Endothelial cell of umbilical vein (primary cell): Measurements from ENCODE around the gene TXK. TPM values are rescaled to one million over a fixed set of nuclear protein-coding genes. Genes with fewer than 3 reads are reported as not detected.

Experiments used
- BruUV-seq: library from RNA; stranded (reverse); fragments of 400-500 nt; replicated peaks from 2 replicates; lab custom pipeline; 2021; lab: Mats Ljungman, UMichigan
- CTCF ChIA-PET: fragments of 300-600, 350-600 bp; sonication (Branson Sonifier 250); formaldehyde crosslinking; loops from one replicate; lab custom pipeline; 2021; ENCODE audit warnings: antibody characterized with exemption, inconsistent platforms; lab: Charles Lee
- POLR2A ChIA-PET: fragments of 300-600, 350-600 bp; sonication (Branson Sonifier 250); formaldehyde crosslinking; loops from one replicate; lab custom pipeline; 2021; ENCODE audit warnings: antibody characterized with exemption, inconsistent platforms; lab: Charles Lee
- DNase-seq: peaks from one replicate; pipeline ENCODE4 v3.0.0-alpha.2; 2011; ENCODE audit warnings: low read depth, low spot score
- FAIRE-seq: peaks from 2 replicates; lab custom pipeline; 2011; peaks lifted over from hg19 to GRCh38; lab: Jason Lieb, UNC
- H2AFZ ChIP-seq: 2 replicates; pipeline ENCODE4 v1.6.0; 2012; ENCODE audit warnings: low read depth, low read length, control low read depth, inconsistent platforms
- H3K27ac ChIP-seq: 2 replicates; pipeline ENCODE4 v1.5.1; 2011; ENCODE audit warnings: low read depth, mild to moderate bottlenecking, control low read depth, low read length, moderate library complexity; ENCODE audit not compliant: insufficient read depth
- H3K27me3 ChIP-seq, 2 experiments: 2 replicates each; pipeline versions ENCODE4 v1.6.0 to v1.6.1; 2011; ENCODE audit warnings: low read length in 2 of 2, mixed read lengths in 1 of 2; ENCODE audit not compliant: control insufficient read depth in 2 of 2, insufficient read depth in 2 of 2
- H3K36me3 ChIP-seq, 2 experiments: 2 replicates in 1 of 2; 3 replicates in 1 of 2; pipeline ENCODE4 v1.5.1; 2011; ENCODE audit warnings: low read length in 2 of 2, mild to moderate bottlenecking in 1 of 2, moderate library complexity in 1 of 2; ENCODE audit not compliant: control insufficient read depth in 2 of 2, insufficient read depth in 2 of 2; ENCODE audit errors: extremely low read depth in 1 of 2
- H3K4me1 ChIP-seq: 3 replicates; pipeline ENCODE4 v1.5.1; 2011; ENCODE audit warnings: mild to moderate bottlenecking, low read length; ENCODE audit not compliant: control insufficient read depth, insufficient read depth; ENCODE audit errors: extremely low read depth
- H3K4me2 ChIP-seq: 2 replicates; pipeline ENCODE4 v1.6.1; 2011; ENCODE audit warnings: low read length, control low read depth, mixed read lengths; ENCODE audit not compliant: insufficient read depth
- H3K4me3 ChIP-seq, 3 experiments: fragments of 200-600 bp in 1 of 3; sonication (generic), shearing (Covaris generic) in 1 of 3; replicated peaks in 1 of 3; 2 replicates each; pipeline ENCODE4 v1.5.1; 2011 to 2016; ENCODE audit warnings: control low read depth in 3 of 3, low read length in 3 of 3, mild to moderate bottlenecking in 2 of 3, inconsistent platforms in 1 of 3, low read depth in 1 of 3, moderate library complexity in 1 of 3; ENCODE audit not compliant: insufficient read depth in 1 of 3
- H3K79me2 ChIP-seq: 2 replicates; pipeline ENCODE4 v1.6.0; 2012; ENCODE audit warnings: low read length, inconsistent platforms; ENCODE audit not compliant: control insufficient read depth, insufficient read depth
- H3K9ac ChIP-seq: replicated peaks from 2 replicates; pipeline ENCODE3; 2011; ENCODE audit warnings: low read length, control low read depth; ENCODE audit not compliant: insufficient read depth; ENCODE audit errors: extremely low read depth
- H3K9me1 ChIP-seq: replicated peaks from 3 replicates; pipeline ENCODE4 v1.6.0; 2011; ENCODE audit warnings: mild to moderate bottlenecking, low read length; ENCODE audit not compliant: control insufficient read depth, insufficient read depth; ENCODE audit errors: extremely low read depth
- H3K9me3 ChIP-seq: replicated peaks from 2 replicates; pipeline ENCODE4 v1.5.1; 2012; ENCODE audit warnings: low read length, inconsistent platforms; ENCODE audit not compliant: control insufficient read depth, insufficient read depth
- H4K20me1 ChIP-seq: replicated peaks from 2 replicates; pipeline ENCODE3; 2011; ENCODE audit warnings: mild to moderate bottlenecking, low read length; ENCODE audit not compliant: control insufficient read depth, insufficient read depth; ENCODE audit errors: extremely low read depth
- CTCF ChIP-seq, 2 donors: IDR thresholded peaks; 1 replicate in 1 of 2; 2 replicates in 1 of 2; pipeline ENCODE4 v1.5.1; 2011; ENCODE audit warnings: low read length in 2 of 2, mild to moderate bottlenecking in 2 of 2, moderate library complexity in 2 of 2, control low read depth in 1 of 2, inconsistent platforms in 1 of 2, low read depth in 1 of 2; ENCODE audit not compliant: insufficient read depth in 1 of 2; ENCODE audit errors: extremely low read depth in 1 of 2
- EZH2 ChIP-seq: IDR thresholded peaks from 2 replicates; pipeline ENCODE4 v1.6.1; 2012; ENCODE audit warnings: borderline replicate concordance, low read depth, mild to moderate bottlenecking, moderate library complexity, low read length, inconsistent platforms; ENCODE audit not compliant: severe bottlenecking
- FOS ChIP-seq: IDR thresholded peaks from 2 replicates; pipeline ENCODE4 v1.6.1; 2011; ENCODE audit warnings: mild to moderate bottlenecking, low read length, moderate library complexity, borderline replicate concordance; ENCODE audit not compliant: insufficient read depth
- GATA2 ChIP-seq: IDR thresholded peaks from 2 replicates; pipeline ENCODE4 v1.7.0; 2011; ENCODE audit warnings: low read depth, mild to moderate bottlenecking, moderate library complexity, mixed read lengths, low read length; ENCODE audit not compliant: insufficient read length, insufficient read depth
- JUN ChIP-seq: IDR thresholded peaks from 2 replicates; pipeline ENCODE4 v1.6.1; 2011; ENCODE audit warnings: borderline replicate concordance, low read depth; ENCODE audit not compliant: insufficient read length, insufficient read depth
- MAX ChIP-seq: IDR thresholded peaks from 2 replicates; pipeline ENCODE4 v1.6.1; 2011; ENCODE audit not compliant: insufficient read depth, insufficient read length
- MYC ChIP-seq: IDR thresholded peaks from one replicate; pipeline ENCODE4 v1.6.1; 2011; ENCODE audit warnings: mild to moderate bottlenecking, low read depth, low read length
- POLR2A ChIP-seq: IDR thresholded peaks from 2 replicates; pipeline ENCODE4 v1.6.1; 2012; ENCODE audit warnings: low read depth, mild to moderate bottlenecking, control low read depth, low read length
- POLR2AphosphoS5 ChIP-seq: IDR thresholded peaks from 2 replicates; pipeline ENCODE4 v1.6.1; 2012; ENCODE audit warnings: low read depth, mild to moderate bottlenecking, control low read depth, low read length, moderate library complexity; ENCODE audit not compliant: insufficient read depth
- dilution Hi-C: fragments of 300-500 bp; cut with MboI; formaldehyde crosslinking; loops from one replicate; pipeline ENCODE4 v1.15.0; 2019; ENCODE audit warnings: low sequenced_read_pairs; ENCODE audit not compliant: extremely low pct_ligation_motif_present
- intact Hi-C: fragments of 100-400 bp; cut with micrococcal nuclease; formaldehyde crosslinking; loops from one replicate; pipeline ENCODE4 v1.10.0; 2022
- polyA plus RNA-seq, 4 experiments: library from polyadenylated mRNA; depleted of rRNA in 3 of 4; stranded (reverse) in 3 of 4; unstranded in 1 of 4; fragments of >200 nt; gene quantifications; 2 replicates each; pipeline versions ENCODE4 v1.2.1 to v1.2.3, GENCODE V29; 2011 to 2012; ENCODE audit warnings: missing spikeins in 1 of 4
- total RNA-seq: library from RNA; stranded (reverse); gene quantifications from 2 replicates; pipeline ENCODE4 v1.2.3, GENCODE V29; 2021

The TXK gene
- total and polyA plus RNA-seq, 2 donors (not counting 3 experiments of a cell fraction or from before 2014, with no cell fraction given), result 0.26 to 0.97 TPM

DNA sequence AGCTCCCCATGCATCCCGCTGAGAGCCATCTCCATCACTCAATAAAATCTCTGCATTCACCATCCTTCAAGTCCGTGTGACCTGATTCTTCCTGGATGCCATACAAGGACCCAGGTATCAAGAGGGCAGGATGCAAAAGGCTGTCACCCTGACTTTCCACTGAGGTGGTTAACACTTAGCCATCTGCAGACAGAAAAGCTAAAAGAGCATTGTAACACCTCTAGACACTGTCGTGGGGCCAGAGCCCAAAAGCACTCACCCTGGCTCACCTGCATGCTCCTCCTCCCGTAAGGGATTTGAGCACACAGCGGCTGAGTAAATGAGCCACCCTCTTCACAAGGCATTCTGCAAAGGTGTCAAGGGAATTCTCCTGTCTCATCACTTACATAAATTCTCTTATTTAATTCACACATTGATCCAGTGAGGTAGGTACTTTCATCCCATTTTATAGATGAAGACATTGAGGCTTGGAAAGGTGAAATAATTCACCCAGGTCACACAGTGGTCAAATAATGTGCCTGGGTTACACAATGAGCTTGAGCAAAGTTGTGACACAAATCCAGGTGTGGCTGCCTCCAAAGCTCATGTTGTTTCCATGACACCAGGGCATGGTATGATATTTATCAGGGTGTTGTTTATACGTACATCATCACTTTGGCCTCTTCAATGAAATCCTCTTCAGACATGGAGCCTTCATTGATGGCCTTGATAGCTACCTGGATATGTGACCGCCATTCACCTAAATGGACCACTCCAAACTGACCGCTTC lies 48.0 kb downstream of the TXK start:
- H3K4me2 ChIP-seq, result no peak overlapping the region
- intact Hi-C loops (loop anchor here (2.0 to 5.0 kb wide), 3 partner anchors 55 to 249 kb away; partner anchors contain the start of gene NFXL1), dilution Hi-C loops (no loop called here)
- H3K79me2 ChIP-seq, result no peaks in the 10 kb centered on the region
- H2AFZ ChIP-seq, result no peak overlapping the region
- H3K27me3 ChIP-seq, result no peaks in the 10 kb centered on the region
- ChIA-PET CTCF (interaction anchor here (1.0 to 3.6 kb wide), 11 partner anchors 13 to 417 kb away, joined by 3 to 57 read pairs (median 6); no protein-coding TSS in a partner anchor), POLR2A (no interaction called here)
- DNase-seq (no peak), FAIRE-seq (no peak)
- peaks cover 8% of the 10 kb centered on the region for H3K4me1 ChIP-seq
- no peak overlapping the region for H3K4me3 ChIP-seq
- H3K27ac ChIP-seq, result no peak overlapping the region
- TF ChIP-seq POLR2A (no peak), FOS (no peak), MYC (no peak), GATA2 (no peak), EZH2 (no peak), JUN (no peak), MAX (no peak), POLR2AphosphoS5 (no peak), CTCF (IDR thresholded peaks at IDR 0.05; ENCODE audit: extremely low read depth in 1 of 2, insufficient read depth in 1 of 2, low read depth in 1 of 2, low read length in 2 of 2) (no peak)
- no peaks in the 10 kb centered on the region for H3K36me3 ChIP-seq
- H4K20me1 ChIP-seq, result no peaks in the 10 kb centered on the region
- no TSS peak for BruUV-seq
- no peaks in the 10 kb centered on the region for H3K9me3 ChIP-seq
- no peak overlapping the region for H3K9ac ChIP-seq
- H3K9me1 ChIP-seq, result no peaks in the 10 kb centered on the region
